ENCODE results near the gene DNAJC1.
"Not testable (repeated sequence)": the region's sequence is repeated elsewhere in the genome, so short reads cannot be mapped to it uniquely, and the experiment has no call there.

The DNAJC1 gene

GRCh38 chr10:22003177-22003963 is at the start of gene DNAJC1:
DNAJC1 (minus strand) TSS chr10:22003730; CDS start chr10:22003434, 296 bp downstream.
- peak; percentile 94 to 98 (median 96) for DNase-seq

GRCh38 chr10:22053048-22053447 is 49.5 kb upstream of the DNAJC1 start:
- no peak for DNase-seq

GRCh38 chr10:22049635-22050034 is 46.1 kb upstream of the DNAJC1 start:
- DNase-seq = no peak

GRCh38 chr10:22047812-22048211 is 44.3 kb upstream of the DNAJC1 start:
- no peak for DNase-seq

GRCh38 chr10:22043327-22043633 is 39.8 kb upstream of the DNAJC1 start:
- DNase-seq = no peak

- DNase-seq = no peak
These were observed 39.2 kb upstream of the DNAJC1 start for GRCh38 chr10:22042557-22043326.

GRCh38 chr10:22034333-22034732 is 30.8 kb upstream of the DNAJC1 start:
- DNase-seq = no peak

- DNase-seq = not testable (repeated sequence)
These were observed 28.7 kb upstream of the DNAJC1 start for GRCh38 chr10:22032268-22032667.

- no peak for DNase-seq
These were observed 26.9 kb upstream of the DNAJC1 start for GRCh38 chr10:22030421-22030820.

GRCh38 chr10:22029445-22030236 is 26.1 kb upstream of the DNAJC1 start:
- no peak for DNase-seq

GRCh38 chr10:22027364-22028238 is 24.1 kb upstream of the DNAJC1 start:
- no peak for DNase-seq

GRCh38 chr10:22026287-22026686 is 22.8 kb upstream of the DNAJC1 start:
- DNase-seq = no peak

GRCh38 chr10:22023508-22023907 is 20.0 kb upstream of the DNAJC1 start:
- DNase-seq = no peak

GRCh38 chr10:22022257-22023032 is 18.9 kb upstream of the DNAJC1 start:
- DNase-seq = peak; percentile 7 to 57 (median 30)

- not testable (repeated sequence) for DNase-seq
These were observed 17.6 kb upstream of the DNAJC1 start for GRCh38 chr10:22021144-22021543.

GRCh38 chr10:22017283-22018020 is 13.9 kb upstream of the DNAJC1 start:
- no peak for DNase-seq

- no peak for DNase-seq
These were observed 12.6 kb upstream of the DNAJC1 start for GRCh38 chr10:22016046-22016705.

- no peak for DNase-seq
These were observed 7.5 kb upstream of the DNAJC1 start for GRCh38 chr10:22010973-22011408.

GRCh38 chr10:22010539-22010938 is 7.0 kb upstream of the DNAJC1 start:
- no peak for DNase-seq

- no peak for DNase-seq
These were observed 2.9 kb upstream of the DNAJC1 start for GRCh38 chr10:22006379-22006884.

Measured in activated CD4-positive, CD25-positive, alpha-beta regulatory T cell (primary cell).